CD14-positive monocyte (primary cell): ENCODE measurements around the gene WDR81. TPM values are rescaled to one million over a fixed set of nuclear protein-coding genes. Genes with fewer than 3 reads are reported as not detected.
A peak's percentile ranks its signal among the peaks of the same experiment; 100 is the strongest.
"Not testable (repeated sequence)": the region's sequence is repeated elsewhere in the genome, so short reads cannot be mapped to it uniquely, and the experiment has no call there.

Source experiments
- DNase-seq, 3 donors: peaks; one replicate each; pipeline ENCODE4 v3.0.0-alpha.2; 2011 to 2022
- H2AFZ ChIP-seq: 2 replicates; pipeline ENCODE4 v1.6.0; 2012; ENCODE audit warnings: mild to moderate bottlenecking, low read depth, low read length, inconsistent platforms; ENCODE audit not compliant: insufficient read depth, poor library complexity, severe bottlenecking
- H3K27ac ChIP-seq, 2 donors: 1 replicate in 1 of 2; 2 replicates in 1 of 2; pipeline ENCODE4 v1.5.1; 2012 to 2013; ENCODE audit warnings: low read length in 2 of 2, control low read depth in 1 of 2, inconsistent platforms in 1 of 2, low read depth in 1 of 2, mild to moderate bottlenecking in 1 of 2
- H3K27me3 ChIP-seq, 2 donors: one replicate each; pipeline versions ENCODE4 v1.6.0 to v1.6.1; 2011 to 2013; ENCODE audit warnings: low read length in 2 of 2; ENCODE audit not compliant: control insufficient read depth in 2 of 2, insufficient read depth in 2 of 2
- H3K36me3 ChIP-seq, 2 donors: replicated peaks in 1 of 2; 1 replicate in 1 of 2; 2 replicates in 1 of 2; pipeline versions ENCODE4 v1.5.1 to v1.6.1; 2012 to 2013; ENCODE audit warnings: low read length in 2 of 2, control low read depth in 1 of 2, inconsistent platforms in 1 of 2, mild to moderate bottlenecking in 1 of 2; ENCODE audit not compliant: insufficient read depth in 2 of 2, control insufficient read depth in 1 of 2
- H3K4me1 ChIP-seq, 2 donors: 1 replicate in 1 of 2; 2 replicates in 1 of 2; pipeline versions ENCODE4 v1.5.1 to v1.6.1; 2012 to 2013; ENCODE audit warnings: low read length in 2 of 2, control low read depth in 1 of 2, inconsistent platforms in 1 of 2, mild to moderate bottlenecking in 1 of 2, moderate library complexity in 1 of 2; ENCODE audit not compliant: insufficient read depth in 2 of 2, control insufficient read depth in 1 of 2
- H3K4me2 ChIP-seq: replicated peaks from 2 replicates; pipeline ENCODE3; 2012; ENCODE audit warnings: low read length, moderate library complexity, mild to moderate bottlenecking; ENCODE audit not compliant: poor library complexity, severe bottlenecking; ENCODE audit errors: extremely low read depth
- H3K4me3 ChIP-seq, 3 experiments: fragments of 200-600 bp in 1 of 3; sonication (generic) in 1 of 3; replicated peaks in 1 of 3; 1 replicate in 2 of 3; 2 replicates in 1 of 3; pipeline ENCODE4 v1.5.1; 2011 to 2013; ENCODE audit warnings: low read length in 3 of 3, mild to moderate bottlenecking in 3 of 3, control low read depth in 2 of 3, low read depth in 2 of 3, inconsistent platforms in 1 of 3, moderate library complexity in 1 of 3
- H3K79me2 ChIP-seq: 2 replicates; pipeline ENCODE4 v1.6.0; 2012; ENCODE audit warnings: mild to moderate bottlenecking, control low read depth, inconsistent platforms, low read length, moderate library complexity; ENCODE audit not compliant: insufficient read depth
- H3K9ac ChIP-seq: 2 replicates; pipeline ENCODE4 v1.6.0; 2017; ENCODE audit warnings: low read length, mild to moderate bottlenecking; ENCODE audit not compliant: insufficient read depth, poor library complexity, severe bottlenecking
- H3K9me3 ChIP-seq, 2 donors: replicated peaks in 1 of 2; 1 replicate in 1 of 2; 2 replicates in 1 of 2; pipeline versions ENCODE4 v1.5.1 to v1.6.1; 2012 to 2013; ENCODE audit warnings: low read length in 2 of 2, control low read depth in 1 of 2; ENCODE audit not compliant: control insufficient read depth in 1 of 2, insufficient read depth in 1 of 2
- H4K20me1 ChIP-seq: 2 replicates; pipeline ENCODE4 v1.6.0; 2012; ENCODE audit warnings: mild to moderate bottlenecking, low read length, control low read depth, moderate library complexity; ENCODE audit not compliant: insufficient read depth
- H3K27ac Mint-ChIP-seq, 7 donors: one replicate each; pipeline ENCODE4 v1.8.0; 2020; ENCODE audit warnings: mild to moderate bottlenecking in 7 of 7, mixed read lengths in 7 of 7, moderate library complexity in 6 of 7, inconsistent platforms in 2 of 7
- H3K27me3 Mint-ChIP-seq, 3 donors: one replicate each; pipeline ENCODE4 v1.8.0; 2021 to 2022; ENCODE audit warnings: low read depth in 3 of 3, mild to moderate bottlenecking in 3 of 3, mixed read lengths in 3 of 3, moderate library complexity in 3 of 3, inconsistent platforms in 1 of 3
- H3K36me3 Mint-ChIP-seq, 2 donors: one replicate each; pipeline ENCODE4 v1.8.0; 2020; ENCODE audit warnings: mixed read lengths in 2 of 2, inconsistent platforms in 1 of 2, mild to moderate bottlenecking in 1 of 2
- H3K4me1 Mint-ChIP-seq: one replicate; pipeline ENCODE4 v1.8.0; 2020; ENCODE audit warnings: mild to moderate bottlenecking, mixed read lengths
- H3K4me3 Mint-ChIP-seq, 2 donors: one replicate each; pipeline ENCODE4 v1.8.0; 2020; ENCODE audit warnings: mild to moderate bottlenecking in 2 of 2, mixed read lengths in 2 of 2, moderate library complexity in 1 of 2
- H3K9me3 Mint-ChIP-seq, 7 donors: one replicate each; pipeline ENCODE4 v1.8.0; 2020 to 2022; ENCODE audit warnings: mixed read lengths in 7 of 7, mild to moderate bottlenecking in 6 of 7, moderate library complexity in 6 of 7, inconsistent platforms in 2 of 7
- WGBS: methylation state at CpG from one replicate; pipeline ENCODE4 v1.1.5; 2013; ENCODE audit warnings: missing lambda C conversion rate; ENCODE audit not compliant: insufficient coverage; 5-methylcytosine and 5-hydroxymethylcytosine counted together
- intact Hi-C, 2 donors: fragments of 100-400 bp; cut with micrococcal nuclease; formaldehyde crosslinking; loops; one replicate each; pipeline versions ENCODE4 v1.15.0 to v1.15.1; 2023
- polyA plus RNA-seq, 3 donors: library from polyadenylated mRNA; depleted of rRNA in 1 of 3; unstranded in 2 of 3; stranded (reverse) in 1 of 3; fragments of 300-500 nt in 2 of 3; fragments of >200 nt in 1 of 3; fragmentation: Illumina TruSeq in 2 of 3; gene quantifications; 1 replicate in 2 of 3; 2 replicates in 1 of 3; pipeline ENCODE4 v1.2.3, GENCODE V29; 2012 to 2021
- TF ChIP-seq, protein P1 (sequence below): fragments of 200-600 bp; IDR thresholded peaks from one replicate; pipeline ENCODE4 v1.8.0; 2022; ENCODE audit warnings: antibody characterized with exemption, mild to moderate bottlenecking

Gene WDR81
- polyA plus RNA-seq, 3 donors = 6.2 to 45.4 (median 8.8) TPM

DNA sequence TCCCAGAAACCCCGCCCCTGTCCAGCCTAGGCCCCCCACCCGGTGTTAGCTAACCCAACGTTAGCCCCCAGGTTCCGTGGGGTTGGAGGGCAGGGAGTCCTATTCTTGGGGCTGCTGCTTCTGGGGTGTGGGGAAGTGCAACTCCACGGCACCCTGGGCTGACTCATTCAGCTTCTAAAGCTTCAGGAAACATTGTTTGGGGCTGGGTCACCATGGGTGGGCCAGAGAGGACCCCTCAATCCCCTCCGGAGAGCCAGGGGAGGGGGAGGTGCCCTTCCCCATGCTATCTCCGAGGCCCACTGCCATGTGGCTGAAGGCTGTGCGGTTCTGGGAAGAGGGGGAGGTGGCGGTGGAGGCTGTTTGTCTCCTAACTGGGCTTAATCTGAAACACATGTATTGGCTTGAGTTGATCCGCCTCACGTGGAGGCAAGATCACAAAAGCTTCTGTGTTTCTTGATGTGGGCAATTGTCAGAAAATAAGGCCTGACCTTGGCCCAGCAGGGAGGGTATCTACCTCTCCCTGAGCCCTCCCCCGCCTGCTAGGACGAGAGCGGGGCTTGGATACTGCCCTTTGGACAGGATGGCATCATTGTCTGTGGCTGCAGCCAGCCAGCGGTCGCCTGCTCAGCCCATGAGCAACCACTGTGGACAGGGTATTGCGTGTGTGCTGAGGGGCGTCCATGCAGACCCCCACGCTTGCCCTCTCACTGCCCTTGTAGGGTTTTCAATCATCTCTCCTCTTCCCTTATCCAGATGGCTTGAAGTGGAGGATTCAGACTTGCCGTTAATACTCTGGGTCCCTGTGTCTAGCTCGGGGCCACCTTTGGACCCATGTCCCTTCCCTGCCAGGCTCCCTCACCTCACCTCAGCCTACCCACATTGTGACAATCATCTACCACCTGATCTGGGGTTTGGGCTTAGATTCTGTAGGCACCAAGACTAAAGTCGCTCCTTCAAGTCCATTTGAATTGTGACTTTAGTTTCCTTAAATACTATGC is 38.7 kb downstream of the WDR81 start:
- Histone ChIP-seq H3K4me3 (peak overlapping the region in 1 of 3 experiments; percentile 39), H3K36me3 (no peaks in the 10 kb centered on the region), H3K79me2 (no peaks in the 10 kb centered on the region), H4K20me1 (no peaks in the 10 kb centered on the region), H2AFZ (peak overlapping the region; percentile 70), H3K27ac (peak overlapping the region; percentile 51 to 65), H3K9me3 (no peaks in the 10 kb centered on the region), H3K27me3 (no peaks in the 10 kb centered on the region), H3K4me1 (peaks cover 49 to 52% of the 10 kb centered on the region in 2 donors), H3K4me2 (peak overlapping the region; percentile 57), H3K9ac (peak overlapping the region; percentile 29)
- intact Hi-C loops = no loop called here
- Mint-ChIP-seq H3K4me3 (peak overlapping the region; percentile 50 to 74), H3K27ac (peak overlapping the region; percentile 20 to 88 (median 75)), H3K36me3 (peaks cover 0 to 4% of the 10 kb centered on the region in 2 donors), H3K4me1 (peaks cover 45% of the 10 kb centered on the region), H3K9me3 (no peaks in the 10 kb centered on the region), H3K27me3 (peaks cover 0 to 4% (median 0%) of the 10 kb centered on the region in 3 donors)
- peak in 2 of 3 donors; percentile 50 to 54 for DNase-seq
- WGBS = 62% methylated on average over 12 of the region's 22 CpGs
- TF ChIP-seq, protein P1, sequence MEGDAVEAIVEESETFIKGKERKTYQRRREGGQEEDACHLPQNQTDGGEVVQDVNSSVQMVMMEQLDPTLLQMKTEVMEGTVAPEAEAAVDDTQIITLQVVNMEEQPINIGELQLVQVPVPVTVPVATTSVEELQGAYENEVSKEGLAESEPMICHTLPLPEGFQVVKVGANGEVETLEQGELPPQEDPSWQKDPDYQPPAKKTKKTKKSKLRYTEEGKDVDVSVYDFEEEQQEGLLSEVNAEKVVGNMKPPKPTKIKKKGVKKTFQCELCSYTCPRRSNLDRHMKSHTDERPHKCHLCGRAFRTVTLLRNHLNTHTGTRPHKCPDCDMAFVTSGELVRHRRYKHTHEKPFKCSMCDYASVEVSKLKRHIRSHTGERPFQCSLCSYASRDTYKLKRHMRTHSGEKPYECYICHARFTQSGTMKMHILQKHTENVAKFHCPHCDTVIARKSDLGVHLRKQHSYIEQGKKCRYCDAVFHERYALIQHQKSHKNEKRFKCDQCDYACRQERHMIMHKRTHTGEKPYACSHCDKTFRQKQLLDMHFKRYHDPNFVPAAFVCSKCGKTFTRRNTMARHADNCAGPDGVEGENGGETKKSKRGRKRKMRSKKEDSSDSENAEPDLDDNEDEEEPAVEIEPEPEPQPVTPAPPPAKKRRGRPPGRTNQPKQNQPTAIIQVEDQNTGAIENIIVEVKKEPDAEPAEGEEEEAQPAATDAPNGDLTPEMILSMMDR = no peak

DNA sequence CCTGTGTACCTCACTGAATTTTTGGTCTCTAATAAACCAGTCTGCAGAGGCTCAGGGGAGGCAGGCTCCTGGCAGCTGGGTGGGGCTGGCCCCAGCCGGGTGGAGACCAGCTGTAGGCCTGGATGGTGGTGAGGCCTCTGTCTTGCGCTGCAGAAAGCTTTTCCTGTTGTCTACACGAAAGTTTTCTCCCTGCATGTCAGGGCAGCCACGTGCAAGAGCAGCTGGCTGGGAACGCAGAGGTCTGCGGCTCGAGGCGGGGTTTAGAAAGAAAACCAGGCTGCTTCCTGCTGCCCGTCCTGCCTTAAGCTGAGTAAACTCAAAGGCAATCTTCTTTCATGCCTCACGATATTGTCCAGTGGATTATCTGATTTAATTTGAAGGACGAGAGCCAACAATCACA is 39.8 kb downstream of the WDR81 start:
- Histone ChIP-seq H3K4me3 (peak overlapping the region in 1 of 3 experiments; percentile 39), H3K4me2 (peak overlapping the region; percentile 57), H3K9me3 (no peaks in the 10 kb centered on the region), H3K4me1 (peaks cover 40 to 42% of the 10 kb centered on the region in 2 donors), H4K20me1 (no peaks in the 10 kb centered on the region), H2AFZ (peak overlapping the region; percentile 75), H3K27me3 (no peaks in the 10 kb centered on the region), H3K27ac (peak overlapping the region; percentile 51 to 65), H3K79me2 (no peaks in the 10 kb centered on the region), H3K36me3 (no peaks in the 10 kb centered on the region), H3K9ac (no peak overlapping the region)
- Mint-ChIP-seq H3K4me3 (peak overlapping the region; percentile 16 to 72), H3K27me3 (no peaks in the 10 kb centered on the region), H3K27ac (peak overlapping the region; percentile 37 to 85 (median 62)), H3K9me3 (no peaks in the 10 kb centered on the region), H3K4me1 (peaks cover 36% of the 10 kb centered on the region), H3K36me3 (peaks cover 0 to 2% of the 10 kb centered on the region in 2 donors)
- WGBS = 0% methylated on average over 5 of the region's 11 CpGs
- TF ChIP-seq, protein P1 = no peak
- intact Hi-C loops = no loop called here
- DNase-seq = peak in 2 of 3 donors; percentile 18 to 56

DNA sequence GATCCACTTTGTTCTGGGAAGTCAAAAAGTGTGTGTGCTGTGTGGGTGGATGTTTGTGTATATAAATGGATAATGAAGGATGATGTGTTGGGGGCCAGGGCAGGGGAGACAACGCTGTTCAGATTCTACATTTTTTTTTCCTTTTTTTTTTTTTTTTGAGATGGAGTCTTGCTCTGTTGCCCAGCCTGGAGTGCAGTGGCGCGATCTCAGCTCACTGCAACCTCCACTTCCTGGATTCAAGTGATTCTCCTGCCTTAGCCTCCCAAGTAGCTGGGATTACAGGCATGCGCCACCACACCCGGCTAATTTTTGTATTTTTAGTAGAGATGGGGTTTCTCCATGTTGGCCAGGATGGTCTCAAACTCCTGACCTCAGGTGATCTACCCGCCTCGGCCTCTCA is 40.2 kb downstream of the WDR81 start:
- Mint-ChIP-seq H3K4me3 (peak overlapping the region; percentile 16 to 72), H3K4me1 (peaks cover 33% of the 10 kb centered on the region), H3K27ac (peak overlapping the region in 6 of 7 donors; percentile 25 to 85 (median 57))
- DNase-seq, H3K9me3 ChIP-seq, H3K27me3 Mint-ChIP-seq, H3K27me3 ChIP-seq, H3K9ac ChIP-seq, H3K36me3 Mint-ChIP-seq, intact Hi-C loops, H3K36me3 ChIP-seq, H4K20me1 ChIP-seq, H3K9me3 Mint-ChIP-seq, H3K79me2 ChIP-seq: not testable (repeated sequence)
- Histone ChIP-seq H2AFZ (peak overlapping the region; percentile 75), H3K4me1 (peaks cover 36 to 37% of the 10 kb centered on the region in 2 donors), H3K4me2 (peak overlapping the region; percentile 57), H3K4me3 (peak overlapping the region in 1 of 3 experiments; percentile 39), H3K27ac (peak overlapping the region; percentile 51 to 65)
- WGBS = no CpG with 5 or more reads among the region's 7 CpGs
